Stimulated activated naive CD8-positive, alpha-beta T cell treated with anti-CD3 and anti-CD28 coated beads, Interleukin-15, Interleukin-2, amounts not matched to agents 100 U/mL and 50 U/mL, for 24 hours (primary cell): ENCODE data around the gene SELP.
A peak's percentile ranks its signal among the peaks of the same experiment; 100 is the strongest.

ENCODE experiments used
- ATAC-seq: fragments of 150-1000 bp; cut with Tn5 transposase; one replicate; pipeline ENCODE4 v1.10.0; 2021
- DNase-seq: peaks from one replicate; pipeline ENCODE4 v3.0.0; 2021

Gene SELP

DNA sequence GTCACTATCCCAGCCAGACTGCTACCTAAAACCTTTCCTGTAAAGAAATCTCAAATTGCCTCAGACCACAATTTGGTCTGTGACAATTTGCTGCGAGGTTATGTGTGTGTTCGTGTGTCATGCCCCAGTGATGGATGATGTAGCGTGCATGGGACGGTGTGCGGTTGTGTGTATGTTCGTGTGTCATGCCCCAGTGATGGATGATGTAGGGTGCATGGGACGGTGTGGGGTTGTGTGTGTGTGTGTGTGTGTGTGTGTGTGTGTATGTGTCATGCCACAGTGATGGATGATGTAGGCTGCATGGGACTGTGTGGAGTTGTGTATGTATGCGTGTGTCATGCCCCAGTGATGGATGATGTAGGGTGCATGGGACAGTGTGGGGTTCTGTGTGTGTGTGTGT, 9.4 kb downstream of the SELP start:
- DNase-seq (no peak), ATAC-seq (no peak)

DNA sequence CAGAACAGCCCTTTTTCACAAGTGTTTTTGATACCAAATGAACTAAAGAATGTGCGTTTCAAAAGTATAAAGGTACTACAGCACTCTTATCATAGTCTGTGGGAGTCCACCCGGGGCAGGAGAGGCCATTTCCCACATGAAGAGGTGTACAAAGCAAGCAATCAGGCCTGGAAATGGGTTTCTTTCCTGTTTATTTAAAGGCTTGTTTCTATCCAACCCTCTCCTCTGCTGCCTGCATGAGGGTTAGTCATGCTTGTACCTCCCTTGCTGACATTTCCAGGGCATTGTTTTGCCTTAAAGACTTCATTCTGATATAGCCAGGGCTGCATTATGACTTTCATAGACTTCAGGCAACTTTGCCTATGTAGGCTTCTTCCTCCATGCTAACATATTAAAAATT, 11.6 kb downstream of the SELP start:
- ATAC-seq, result no peak

DNA sequence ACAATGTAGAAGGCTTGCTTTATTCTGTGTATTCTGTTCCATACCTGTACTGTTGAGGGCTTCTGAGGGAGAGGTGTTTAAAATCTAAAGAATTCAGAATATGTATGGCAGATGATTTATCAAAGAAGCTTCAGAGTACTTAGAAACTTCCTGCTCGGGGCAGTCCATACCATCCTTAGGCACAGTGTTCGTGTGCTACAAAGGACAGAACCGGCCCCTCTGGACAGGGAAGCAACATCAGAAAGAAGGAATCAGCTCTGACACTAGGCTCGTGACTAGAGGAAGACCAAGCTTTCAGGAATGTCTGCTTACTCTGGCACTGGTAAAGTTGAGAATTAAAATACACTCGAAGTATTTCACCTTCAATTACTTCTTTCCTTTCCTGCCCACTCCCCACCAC, 14.1 kb downstream of the SELP start:
- ATAC-seq (no peak), DNase-seq (no peak)

More for the DNA sequence above, 11.6 kb downstream of the SELP start:
- no peak for DNase-seq

DNA sequence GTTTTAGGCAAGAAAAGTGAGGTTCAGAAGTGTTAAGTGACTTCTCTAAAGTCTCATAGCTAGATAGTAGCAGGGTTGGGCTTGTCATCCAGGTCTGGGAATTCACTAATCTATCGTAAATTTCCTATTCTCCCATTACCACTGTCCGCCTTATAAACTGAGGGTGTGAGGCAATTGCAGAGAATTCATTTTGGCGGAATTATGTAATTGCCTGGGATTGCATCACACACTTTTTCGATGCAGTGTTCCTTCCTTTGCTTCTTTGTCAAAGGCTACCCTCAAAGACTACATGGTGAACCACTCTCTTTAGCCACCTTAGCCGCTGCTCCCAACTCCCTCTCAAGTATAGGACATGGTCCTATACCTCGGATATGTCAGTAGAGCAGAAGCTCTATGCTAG, 19.1 kb downstream of the SELP start:
- ATAC-seq (no peak), DNase-seq (no peak)

DNA sequence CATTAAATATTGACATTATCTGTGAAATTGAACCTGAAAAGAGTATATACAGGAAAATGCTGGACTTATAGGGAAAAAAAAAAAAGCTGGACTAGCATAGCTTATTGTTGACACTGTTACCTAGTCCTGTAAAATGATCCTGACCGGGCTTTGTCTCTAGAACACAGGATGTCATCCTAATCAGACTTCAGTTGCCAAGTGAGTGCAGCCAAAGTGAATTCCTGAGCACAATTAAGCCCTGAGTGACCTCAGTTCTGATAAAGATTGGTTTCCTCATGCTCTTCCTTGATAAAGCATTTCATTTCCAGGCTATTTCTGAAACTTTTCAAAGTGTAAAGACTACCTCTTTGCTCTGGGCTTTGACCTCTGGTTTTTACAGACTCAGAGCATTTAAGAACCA, 19.8 kb downstream of the SELP start:
- ATAC-seq, result no peak

DNA sequence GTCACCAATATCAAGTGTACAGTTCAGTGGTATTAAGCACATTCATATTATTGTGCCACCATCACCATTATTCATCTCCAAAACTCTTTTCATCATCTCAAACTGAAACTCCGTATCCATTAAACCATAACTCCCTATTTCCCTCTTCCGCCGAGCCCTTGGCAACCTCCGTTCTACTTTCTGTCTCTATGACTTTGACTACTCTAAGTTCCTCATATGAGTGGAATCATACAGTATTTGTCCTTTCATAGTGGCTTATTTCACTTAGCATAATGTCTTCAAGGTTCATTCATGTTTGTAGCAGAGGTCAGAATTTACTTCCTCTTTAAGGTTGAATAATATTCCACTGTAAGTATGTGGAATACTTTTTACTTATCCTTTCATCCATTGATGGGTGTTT, 21.7 kb downstream of the SELP start:
- no peak for ATAC-seq
- no peak for DNase-seq

More for the DNA sequence above, 19.8 kb downstream of the SELP start:
- DNase-seq, result no peak

DNA sequence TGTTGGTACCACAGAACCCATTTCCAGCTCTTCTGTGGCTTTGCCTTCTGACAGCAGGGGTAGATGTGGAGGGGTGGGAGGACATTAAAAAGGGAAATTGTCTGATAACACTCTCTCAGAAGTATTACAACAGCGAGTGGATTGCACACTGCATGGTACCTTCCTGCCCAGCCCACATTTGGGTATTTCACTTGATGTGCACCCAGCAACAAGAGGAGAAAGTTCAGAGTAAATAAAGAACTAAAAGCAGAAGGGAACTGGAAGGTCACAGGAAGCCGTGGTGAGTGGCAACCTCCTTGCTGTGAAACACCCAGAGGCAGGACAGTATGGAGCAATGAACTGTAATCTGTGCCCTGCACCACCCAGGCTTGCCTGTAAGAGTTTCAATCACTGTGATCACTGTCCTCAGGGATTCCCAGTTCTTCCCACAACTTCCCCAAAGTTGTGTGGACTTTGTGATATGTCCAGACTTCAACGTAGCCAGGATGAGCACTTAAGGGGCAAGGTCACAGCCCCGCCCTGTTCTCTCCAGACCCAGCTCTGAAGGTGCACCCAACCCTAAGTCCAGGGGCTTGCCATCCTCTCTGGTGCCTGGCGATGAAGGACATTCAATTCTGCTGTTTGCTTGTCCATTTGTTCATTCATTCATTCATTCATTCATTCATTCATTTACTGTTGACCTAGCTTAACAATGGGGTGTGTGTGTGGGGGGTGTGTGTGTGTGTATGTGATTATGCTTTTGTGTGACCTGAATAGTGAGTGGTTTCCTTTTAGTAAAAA, 25.0 kb downstream of the SELP start:
- ATAC-seq, result peak; percentile 85
- DNase-seq, result peak; percentile 38

DNA sequence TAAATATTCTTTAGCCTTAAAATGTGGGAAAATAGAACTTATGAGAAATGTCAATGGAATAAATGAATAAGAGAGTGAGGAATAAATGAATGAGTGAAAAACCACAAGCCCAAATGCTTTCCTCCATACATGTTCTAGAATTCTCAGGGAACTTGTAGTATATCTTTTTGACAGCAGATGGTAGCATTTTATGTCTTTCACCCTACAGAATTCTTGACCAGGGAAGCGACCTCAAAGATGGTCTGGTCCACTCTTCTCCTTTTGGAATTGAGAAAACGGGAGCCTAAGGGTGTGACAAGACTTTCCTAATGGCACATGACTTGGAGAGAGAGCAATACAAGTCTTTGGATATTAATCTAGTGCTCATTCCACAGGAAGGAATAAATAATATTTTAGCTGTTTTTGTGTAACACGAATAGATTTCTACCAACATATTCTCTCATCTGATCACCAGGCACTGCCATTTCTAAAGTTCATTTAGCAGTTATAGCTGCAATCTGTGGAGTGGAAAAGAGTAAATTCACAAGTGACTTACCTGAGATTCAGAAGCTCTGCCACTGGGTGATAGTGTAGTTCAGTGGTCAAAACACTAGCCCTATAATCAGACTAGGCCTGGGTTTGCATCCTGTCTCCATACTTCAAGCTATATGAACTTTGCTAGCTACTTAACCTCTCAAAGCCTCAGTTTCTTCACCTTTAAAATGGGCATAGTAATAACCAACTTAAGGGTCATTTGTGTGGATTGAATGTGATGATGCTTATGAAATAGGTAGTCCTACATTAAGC, 28.6 kb downstream of the SELP start:
- DNase-seq, result no peak
- ATAC-seq, result no peak

DNA sequence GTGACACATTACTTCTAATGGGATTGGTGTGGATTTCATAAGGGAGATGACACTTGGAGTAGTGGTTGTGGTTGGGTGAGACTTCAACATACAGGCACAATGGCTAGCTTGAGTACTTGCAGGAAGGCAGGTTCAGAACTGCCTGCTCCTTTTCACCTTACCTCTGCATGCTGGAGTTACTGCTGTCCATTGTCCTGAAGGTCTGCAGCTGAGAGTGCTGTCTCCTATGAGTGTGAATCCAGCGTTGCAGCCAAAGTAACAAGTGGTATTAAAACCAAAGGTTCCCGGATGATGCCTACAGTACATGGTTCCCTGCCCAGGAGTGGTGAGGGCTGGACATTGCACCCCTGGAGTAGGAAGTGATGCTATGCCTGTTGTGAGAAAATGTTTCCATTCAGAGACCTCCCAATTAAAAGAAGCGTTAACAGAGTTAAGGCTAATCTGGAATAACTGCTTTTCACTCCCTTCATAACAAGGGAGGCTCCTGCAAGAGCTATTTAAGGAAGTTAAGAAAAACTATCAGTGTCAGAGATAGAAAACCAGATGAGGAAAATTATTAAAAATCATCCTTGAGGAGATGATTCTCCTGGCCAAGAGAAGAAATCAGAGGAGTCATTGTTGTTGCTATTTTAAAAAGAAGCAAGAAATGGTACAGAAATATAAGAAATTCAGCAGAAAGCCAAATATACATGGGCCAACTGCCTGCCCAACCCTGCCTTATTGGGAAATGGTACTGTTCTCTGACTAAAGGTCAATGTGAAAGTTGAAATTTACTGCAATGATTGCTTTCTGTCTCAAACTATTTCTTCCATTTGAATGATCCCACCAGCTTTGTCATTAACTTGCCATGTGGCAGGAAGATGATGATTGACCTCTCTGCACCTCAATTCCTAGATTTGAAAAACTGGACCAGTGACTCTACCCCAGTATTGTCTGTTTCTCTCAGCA, 33.9 kb downstream of the SELP start:
- ATAC-seq, result no peak
- peak; percentile 36 for DNase-seq

DNA sequence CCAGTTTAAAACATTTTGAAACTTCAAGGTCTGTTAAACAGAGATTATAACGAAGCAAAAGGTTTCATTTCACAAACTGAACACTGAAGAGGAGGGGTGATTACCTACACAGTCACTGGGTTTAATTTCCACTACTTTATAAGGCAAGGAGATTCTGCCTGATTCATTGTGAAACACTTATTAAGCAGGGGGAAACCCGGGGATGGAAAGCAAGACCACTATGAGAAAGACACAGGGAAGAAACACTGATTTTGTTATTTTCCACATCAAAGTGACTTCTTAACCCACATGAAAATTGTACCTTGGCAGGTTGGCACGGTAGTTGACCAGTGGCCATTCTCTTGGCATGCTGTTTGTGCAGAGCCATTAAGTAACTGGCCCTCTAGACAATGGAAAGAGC, 35.5 kb downstream of the SELP start:
- ATAC-seq, result peak; percentile 86

DNA sequence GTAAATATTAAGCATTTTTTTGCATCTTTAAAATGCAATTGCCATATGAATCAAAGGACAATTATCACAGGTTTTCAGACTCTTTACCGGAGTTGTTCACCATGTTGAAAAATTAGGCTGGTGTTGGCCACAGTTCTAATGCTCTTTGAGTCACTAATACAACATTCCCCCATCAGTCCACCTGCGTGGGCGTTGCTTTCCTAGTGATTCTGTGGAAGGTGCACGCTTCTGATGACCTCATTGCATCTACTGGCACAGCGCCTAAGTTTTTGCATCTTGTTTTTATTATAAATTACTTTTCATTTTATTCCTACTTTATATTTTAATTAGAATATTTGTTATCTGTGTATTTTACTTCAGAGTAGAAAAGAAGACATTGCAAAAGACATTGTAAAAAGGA, 39.0 kb downstream of the SELP start:
- DNase-seq (no peak), ATAC-seq (no peak)

More for the DNA sequence above, 35.5 kb downstream of the SELP start:
- DNase-seq, result peak; percentile 51

DNA sequence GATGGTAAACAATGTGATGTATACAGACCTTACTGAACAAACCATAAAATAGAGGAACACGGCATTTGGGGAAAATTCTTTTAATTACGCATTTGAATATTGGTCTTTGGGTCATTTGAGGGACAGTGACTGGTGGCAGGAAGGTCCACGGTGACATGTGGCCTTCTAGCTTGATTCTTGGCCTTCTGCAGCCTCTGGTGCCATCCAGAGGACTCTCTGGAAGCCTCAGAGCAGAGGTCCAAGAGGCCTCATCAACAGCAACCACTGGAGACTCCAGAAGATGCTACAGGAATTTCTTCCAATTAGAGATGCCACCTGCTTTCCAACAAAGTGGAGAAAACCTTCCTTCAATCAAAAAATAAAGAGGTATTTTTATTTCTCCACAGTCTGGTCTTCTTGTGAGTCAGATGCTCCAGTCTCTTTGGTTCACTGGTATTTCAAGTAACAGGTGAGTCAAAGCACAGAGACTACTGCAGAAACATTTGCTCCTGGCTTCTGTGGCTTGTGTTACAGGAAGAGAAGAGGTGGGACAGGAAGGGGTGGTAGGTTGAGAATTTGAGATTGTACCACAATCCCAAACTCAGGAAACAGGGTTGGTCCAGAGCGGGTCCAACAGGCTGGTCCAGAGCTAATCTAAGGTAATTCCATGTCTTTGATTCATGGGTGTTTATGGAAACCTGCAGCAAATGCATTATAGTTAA, 41.0 kb downstream of the SELP start:
- DNase-seq (peak; percentile 39), ATAC-seq (peak; percentile 70)

DNA sequence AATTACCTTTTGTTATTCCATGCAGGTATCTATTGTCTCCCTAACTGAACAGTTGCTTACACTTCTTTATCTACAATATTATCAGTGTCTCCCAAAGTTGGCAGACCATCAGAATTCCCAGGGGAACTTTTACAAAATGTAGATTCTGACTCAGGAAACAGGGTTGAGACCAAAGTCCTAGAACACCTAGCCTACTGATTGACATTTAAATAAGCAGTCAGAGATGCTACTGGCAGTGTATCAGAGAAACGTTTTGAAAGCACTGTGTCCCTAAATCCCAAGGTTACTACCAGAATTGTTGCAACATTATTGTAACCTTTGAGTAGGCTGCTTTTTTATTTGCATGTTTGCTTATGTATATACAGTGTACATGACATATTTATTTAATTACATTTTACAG, 41.8 kb downstream of the SELP start:
- no peak for DNase-seq
- ATAC-seq, result no peak

DNA sequence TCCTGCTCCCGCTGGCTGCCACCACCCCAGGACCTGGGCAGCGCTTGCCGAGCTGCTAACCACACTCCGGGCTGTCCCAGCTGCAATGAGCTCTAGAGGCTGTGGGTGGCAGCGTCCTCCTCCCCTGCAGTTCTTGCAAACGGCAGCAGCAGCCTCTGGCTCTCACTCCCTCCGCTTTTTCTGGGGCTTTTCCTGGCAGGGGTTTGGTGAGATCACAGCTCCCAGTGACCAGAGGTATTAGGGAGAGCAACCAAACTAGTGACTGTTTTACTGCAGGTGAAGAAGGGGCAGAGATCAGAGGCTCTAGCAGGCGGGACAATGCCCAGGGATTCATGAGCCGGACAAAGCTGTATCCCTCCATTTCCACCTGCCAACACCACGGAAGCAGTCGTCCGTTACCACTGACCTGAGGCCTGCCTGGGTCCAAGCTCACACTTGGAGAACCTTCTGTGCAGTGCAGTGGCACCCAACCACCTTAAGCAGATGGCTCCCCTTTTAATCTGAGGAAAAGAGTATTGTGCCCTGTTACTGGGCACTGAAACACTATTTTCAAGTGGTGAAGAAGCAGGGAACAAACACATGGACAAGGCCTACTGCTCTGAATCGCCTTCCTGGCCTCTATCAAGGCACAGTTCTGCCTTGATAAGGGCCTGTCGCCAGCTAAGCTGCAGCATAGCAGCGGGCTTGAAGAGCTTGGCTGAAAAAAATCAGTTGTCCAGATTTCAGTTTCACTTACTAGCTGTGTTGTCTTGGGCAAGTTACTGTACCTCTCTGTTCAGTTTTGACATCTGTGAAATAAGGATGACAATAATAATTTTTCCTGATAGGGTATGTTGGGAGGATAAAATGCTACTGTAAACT, 43.3 kb downstream of the SELP start, which contains the start of gene F5:
Gene F5, minus strand, starts transcription at position 87 of the 861 bp plus-strand sequence. CDS start 95 bp downstream, outside the sequence.
- DNase-seq, result peak; percentile 82
- peak; percentile 92 for ATAC-seq

DNA sequence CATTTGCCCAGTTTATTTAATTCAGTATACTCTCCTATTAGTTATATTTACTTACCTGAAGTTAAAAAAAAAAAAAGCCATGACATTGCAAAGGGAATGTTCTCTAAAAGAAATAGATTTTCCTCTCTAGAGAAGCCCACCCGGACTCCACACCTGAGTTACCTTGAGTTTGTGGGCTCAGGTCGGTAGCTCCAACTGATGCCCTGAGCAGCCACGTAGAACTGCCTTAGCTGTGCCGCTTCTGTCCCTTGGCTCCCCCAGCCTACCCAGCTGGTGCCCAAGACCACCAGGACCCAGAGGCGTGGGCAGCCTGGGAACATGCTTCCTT, 43.9 kb downstream of the SELP start:
- peak; percentile 7 for ATAC-seq

DNA sequence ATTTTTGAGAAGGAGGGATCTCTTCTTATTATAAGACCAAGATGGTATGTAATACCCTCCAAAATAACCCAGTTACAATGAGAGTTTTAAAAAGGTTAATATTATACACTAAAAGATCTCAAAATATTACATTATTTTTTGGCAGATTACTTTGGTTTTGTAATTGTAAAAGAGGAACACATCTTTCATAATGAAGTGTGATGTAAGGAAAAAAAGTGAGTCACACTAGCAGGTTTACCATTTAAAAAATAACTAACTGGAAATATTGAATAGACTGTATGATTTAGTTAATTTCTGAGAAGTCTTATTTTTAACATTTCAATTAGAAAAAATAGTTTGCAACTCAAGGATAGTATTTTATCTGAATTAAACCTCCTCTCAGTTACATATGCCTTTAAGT, 44.7 kb downstream of the SELP start:
- no peak for ATAC-seq
- no peak for DNase-seq

More for the DNA sequence above, 43.9 kb downstream of the SELP start:
- no peak for DNase-seq

DNA sequence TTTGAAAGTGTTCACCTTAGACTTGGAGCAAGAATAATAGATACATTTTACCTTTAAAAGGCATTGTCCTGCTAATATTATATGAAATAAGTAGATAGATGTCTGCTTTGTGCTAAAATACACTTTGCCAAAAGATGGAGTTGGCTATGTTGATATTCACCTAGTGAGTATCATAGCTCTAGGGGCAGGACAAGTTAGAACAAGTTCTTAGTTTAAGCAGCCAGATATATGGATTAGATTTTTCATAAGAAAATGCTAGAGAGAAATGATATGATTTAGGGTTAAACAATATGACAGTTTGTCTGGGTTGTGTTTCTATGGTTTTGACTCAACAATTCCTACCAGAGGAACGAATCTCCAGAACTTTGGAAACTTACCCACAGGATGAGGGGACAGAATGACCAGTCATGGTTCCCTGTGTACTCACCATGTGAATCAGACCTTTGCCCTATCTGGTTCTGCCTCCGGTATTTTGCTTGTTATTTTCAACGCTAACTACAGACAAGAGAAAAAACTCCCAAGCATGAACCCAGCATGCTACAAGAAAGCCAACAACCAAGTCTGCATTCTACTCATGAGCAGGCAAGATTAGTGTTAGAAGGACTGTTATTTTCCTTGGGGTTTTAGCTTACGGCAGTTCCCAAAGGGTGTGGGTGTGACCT, 45.3 kb downstream of the SELP start:
- DNase-seq (no peak), ATAC-seq (peak; percentile 60)

DNA sequence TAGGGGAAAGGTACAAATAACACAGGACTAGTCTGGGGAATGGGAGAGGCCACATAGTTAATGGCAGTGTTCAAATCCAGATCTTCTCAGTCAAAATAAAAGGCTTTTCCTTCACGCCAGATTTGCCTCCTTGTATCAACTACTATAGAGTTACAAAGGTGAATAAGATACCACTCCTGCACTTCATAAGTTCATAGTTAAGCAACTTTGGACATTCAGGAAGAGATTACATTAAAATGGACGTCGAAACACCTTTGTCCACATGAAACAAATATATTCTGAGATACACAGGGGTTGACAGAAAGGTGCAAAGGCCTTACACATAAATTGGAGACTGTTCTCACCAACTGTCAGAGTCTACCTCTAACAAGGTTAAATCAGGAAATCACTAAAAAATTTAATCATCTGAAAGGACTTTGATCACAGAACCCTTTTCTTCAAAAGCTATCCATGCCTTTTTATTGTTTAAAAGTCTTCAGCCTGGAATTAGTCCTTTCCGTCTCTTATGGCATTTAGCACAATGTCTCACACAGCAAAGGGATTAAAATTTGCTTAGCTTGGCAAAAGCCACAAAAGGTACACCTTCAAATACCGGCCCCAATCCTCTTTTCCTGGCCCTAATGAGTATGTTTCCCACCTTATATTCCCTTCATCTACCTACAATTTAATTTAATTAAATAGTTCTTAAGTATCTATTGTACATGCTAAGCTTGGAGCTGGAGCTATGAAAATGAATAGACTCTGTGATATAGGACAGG, 51.8 kb downstream of the SELP start:
- DNase-seq (no peak), ATAC-seq (no peak)

DNA sequence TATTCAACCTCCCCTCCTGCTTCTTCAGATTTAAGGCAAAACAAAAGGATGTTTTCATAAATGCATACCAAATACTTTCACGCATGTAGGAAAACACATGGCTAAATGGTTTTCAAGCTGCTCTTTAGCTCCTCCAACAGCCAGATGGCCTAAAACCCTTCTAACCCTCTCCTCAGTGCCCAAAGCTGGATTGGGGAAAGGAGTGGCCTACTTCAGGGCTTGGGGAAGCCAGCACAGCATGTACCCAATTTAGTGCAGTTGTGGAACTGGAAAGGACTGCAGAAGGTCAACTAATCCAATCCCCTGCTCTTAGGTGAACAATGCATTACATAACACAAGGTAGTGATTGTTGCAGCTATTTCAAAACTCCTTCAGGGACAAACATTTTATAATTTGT, 53.0 kb downstream of the SELP start:
- DNase-seq (no peak), ATAC-seq (no peak)
